ENCODE measurements around the gene TTC3. TPM values are rescaled to one million over a fixed set of nuclear protein-coding genes. Genes with fewer than 3 reads are reported as not detected.

TTC3 gene
- total RNA-seq, 1 experiment from 2014 or later, result 29.0 TPM

DNA sequence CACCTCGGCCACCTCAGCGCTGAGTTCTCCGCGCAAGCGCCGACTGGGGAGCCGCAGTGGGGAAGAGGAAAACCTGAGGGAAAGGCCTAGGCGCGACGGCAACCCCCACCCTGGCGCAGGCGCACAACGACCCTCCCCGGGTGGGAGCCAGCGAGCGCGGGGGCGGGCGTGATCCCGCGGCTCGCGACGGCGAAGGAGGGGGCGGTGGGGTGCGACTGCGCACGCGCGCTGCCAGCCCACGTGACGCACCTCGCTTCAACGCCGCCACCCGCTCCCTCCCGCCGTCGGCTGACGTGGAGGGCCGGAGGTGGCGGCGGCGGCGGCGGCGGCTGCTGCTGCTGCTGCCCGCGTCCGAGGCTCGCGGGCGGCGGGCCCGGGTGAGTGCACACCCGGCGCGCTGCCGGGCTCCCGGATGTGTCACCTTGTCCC is at the start of gene TTC3, which contains the start of gene PIGP (continued):
- TF ChIP-seq, protein P1, sequence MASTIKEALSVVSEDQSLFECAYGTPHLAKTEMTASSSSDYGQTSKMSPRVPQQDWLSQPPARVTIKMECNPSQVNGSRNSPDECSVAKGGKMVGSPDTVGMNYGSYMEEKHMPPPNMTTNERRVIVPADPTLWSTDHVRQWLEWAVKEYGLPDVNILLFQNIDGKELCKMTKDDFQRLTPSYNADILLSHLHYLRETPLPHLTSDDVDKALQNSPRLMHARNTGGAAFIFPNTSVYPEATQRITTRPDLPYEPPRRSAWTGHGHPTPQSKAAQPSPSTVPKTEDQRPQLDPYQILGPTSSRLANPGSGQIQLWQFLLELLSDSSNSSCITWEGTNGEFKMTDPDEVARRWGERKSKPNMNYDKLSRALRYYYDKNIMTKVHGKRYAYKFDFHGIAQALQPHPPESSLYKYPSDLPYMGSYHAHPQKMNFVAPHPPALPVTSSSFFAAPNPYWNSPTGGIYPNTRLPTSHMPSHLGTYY (CRISPR knock-in tag; IDR thresholded peaks at IDR 0.05), result no peak
- TF ChIP-seq MYBL2 (CRISPR knock-in tag; IDR thresholded peaks at IDR 0.05) (no peak), MAX (CRISPR knock-in tag; IDR thresholded peaks at IDR 0.05) (no peak), ATF2 (CRISPR knock-in tag; IDR thresholded peaks at IDR 0.05; ENCODE audit: borderline replicate concordance, low read depth) (no peak), GTF2I (CRISPR knock-in tag; conservative IDR thresholded peaks at IDR 0.05) (no peak), EMX1 (CRISPR knock-in tag; IDR thresholded peaks at IDR 0.05) (no peak), E2F5 (CRISPR knock-in tag; IDR thresholded peaks at IDR 0.05) (peak; percentile 67; the same call in 1 of the 2 replicates), NR1H2 (CRISPR knock-in tag; IDR thresholded peaks at IDR 0.05) (no peak), ZBTB21 (CRISPR knock-in tag; IDR thresholded peaks at IDR 0.05; ENCODE audit: borderline replicate concordance) (no peak), OVOL2 (CRISPR knock-in tag; IDR thresholded peaks at IDR 0.05; ENCODE audit: borderline replicate concordance) (no peak), ZNF396 (CRISPR knock-in tag; IDR thresholded peaks at IDR 0.05; ENCODE audit: borderline replicate concordance) (no peak), ELF4 (CRISPR knock-in tag; IDR thresholded peaks at IDR 0.05; ENCODE audit: low read depth) (no peak), E2F1 (CRISPR knock-in tag; IDR thresholded peaks at IDR 0.05) (no peak), FOXP1 (CRISPR knock-in tag; IDR thresholded peaks at IDR 0.05; ENCODE audit: borderline replicate concordance) (peak; percentile 31), PRRX2 (CRISPR knock-in tag; IDR thresholded peaks at IDR 0.05) (no peak), ATF3 (CRISPR knock-in tag; conservative IDR thresholded peaks at IDR 0.05) (no peak), ATF1 (CRISPR knock-in tag; IDR thresholded peaks at IDR 0.05) (no peak), SOX15 (CRISPR knock-in tag; IDR thresholded peaks at IDR 0.05) (no peak)
- TF ChIP-seq, protein P2, sequence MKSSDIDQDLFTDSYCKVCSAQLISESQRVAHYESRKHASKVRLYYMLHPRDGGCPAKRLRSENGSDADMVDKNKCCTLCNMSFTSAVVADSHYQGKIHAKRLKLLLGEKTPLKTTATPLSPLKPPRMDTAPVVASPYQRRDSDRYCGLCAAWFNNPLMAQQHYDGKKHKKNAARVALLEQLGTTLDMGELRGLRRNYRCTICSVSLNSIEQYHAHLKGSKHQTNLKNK (CRISPR knock-in tag; IDR thresholded peaks at IDR 0.05), result no peak
- TF ChIP-seq, protein P3, sequence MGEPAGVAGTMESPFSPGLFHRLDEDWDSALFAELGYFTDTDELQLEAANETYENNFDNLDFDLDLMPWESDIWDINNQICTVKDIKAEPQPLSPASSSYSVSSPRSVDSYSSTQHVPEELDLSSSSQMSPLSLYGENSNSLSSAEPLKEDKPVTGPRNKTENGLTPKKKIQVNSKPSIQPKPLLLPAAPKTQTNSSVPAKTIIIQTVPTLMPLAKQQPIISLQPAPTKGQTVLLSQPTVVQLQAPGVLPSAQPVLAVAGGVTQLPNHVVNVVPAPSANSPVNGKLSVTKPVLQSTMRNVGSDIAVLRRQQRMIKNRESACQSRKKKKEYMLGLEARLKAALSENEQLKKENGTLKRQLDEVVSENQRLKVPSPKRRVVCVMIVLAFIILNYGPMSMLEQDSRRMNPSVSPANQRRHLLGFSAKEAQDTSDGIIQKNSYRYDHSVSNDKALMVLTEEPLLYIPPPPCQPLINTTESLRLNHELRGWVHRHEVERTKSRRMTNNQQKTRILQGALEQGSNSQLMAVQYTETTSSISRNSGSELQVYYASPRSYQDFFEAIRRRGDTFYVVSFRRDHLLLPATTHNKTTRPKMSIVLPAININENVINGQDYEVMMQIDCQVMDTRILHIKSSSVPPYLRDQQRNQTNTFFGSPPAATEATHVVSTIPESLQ (CRISPR knock-in tag; IDR thresholded peaks at IDR 0.05), result no peak
- TF ChIP-seq, protein P4, sequence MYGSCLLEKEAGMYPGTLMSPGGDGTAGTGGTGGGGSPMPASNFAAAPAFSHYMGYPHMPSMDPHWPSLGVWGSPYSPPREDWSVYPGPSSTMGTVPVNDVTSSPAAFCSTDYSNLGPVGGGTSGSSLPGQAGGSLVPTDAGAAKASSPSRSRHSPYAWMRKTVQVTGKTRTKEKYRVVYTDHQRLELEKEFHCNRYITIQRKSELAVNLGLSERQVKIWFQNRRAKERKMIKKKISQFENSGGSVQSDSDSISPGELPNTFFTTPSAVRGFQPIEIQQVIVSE (CRISPR knock-in tag; IDR thresholded peaks at IDR 0.05; ENCODE audit: borderline replicate concordance), result no peak
- TF ChIP-seq, protein P5, sequence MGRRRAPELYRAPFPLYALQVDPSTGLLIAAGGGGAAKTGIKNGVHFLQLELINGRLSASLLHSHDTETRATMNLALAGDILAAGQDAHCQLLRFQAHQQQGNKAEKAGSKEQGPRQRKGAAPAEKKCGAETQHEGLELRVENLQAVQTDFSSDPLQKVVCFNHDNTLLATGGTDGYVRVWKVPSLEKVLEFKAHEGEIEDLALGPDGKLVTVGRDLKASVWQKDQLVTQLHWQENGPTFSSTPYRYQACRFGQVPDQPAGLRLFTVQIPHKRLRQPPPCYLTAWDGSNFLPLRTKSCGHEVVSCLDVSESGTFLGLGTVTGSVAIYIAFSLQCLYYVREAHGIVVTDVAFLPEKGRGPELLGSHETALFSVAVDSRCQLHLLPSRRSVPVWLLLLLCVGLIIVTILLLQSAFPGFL (CRISPR knock-in tag; IDR thresholded peaks at IDR 0.05; ENCODE audit: borderline replicate concordance), result no peak
- TF ChIP-seq, protein P6, sequence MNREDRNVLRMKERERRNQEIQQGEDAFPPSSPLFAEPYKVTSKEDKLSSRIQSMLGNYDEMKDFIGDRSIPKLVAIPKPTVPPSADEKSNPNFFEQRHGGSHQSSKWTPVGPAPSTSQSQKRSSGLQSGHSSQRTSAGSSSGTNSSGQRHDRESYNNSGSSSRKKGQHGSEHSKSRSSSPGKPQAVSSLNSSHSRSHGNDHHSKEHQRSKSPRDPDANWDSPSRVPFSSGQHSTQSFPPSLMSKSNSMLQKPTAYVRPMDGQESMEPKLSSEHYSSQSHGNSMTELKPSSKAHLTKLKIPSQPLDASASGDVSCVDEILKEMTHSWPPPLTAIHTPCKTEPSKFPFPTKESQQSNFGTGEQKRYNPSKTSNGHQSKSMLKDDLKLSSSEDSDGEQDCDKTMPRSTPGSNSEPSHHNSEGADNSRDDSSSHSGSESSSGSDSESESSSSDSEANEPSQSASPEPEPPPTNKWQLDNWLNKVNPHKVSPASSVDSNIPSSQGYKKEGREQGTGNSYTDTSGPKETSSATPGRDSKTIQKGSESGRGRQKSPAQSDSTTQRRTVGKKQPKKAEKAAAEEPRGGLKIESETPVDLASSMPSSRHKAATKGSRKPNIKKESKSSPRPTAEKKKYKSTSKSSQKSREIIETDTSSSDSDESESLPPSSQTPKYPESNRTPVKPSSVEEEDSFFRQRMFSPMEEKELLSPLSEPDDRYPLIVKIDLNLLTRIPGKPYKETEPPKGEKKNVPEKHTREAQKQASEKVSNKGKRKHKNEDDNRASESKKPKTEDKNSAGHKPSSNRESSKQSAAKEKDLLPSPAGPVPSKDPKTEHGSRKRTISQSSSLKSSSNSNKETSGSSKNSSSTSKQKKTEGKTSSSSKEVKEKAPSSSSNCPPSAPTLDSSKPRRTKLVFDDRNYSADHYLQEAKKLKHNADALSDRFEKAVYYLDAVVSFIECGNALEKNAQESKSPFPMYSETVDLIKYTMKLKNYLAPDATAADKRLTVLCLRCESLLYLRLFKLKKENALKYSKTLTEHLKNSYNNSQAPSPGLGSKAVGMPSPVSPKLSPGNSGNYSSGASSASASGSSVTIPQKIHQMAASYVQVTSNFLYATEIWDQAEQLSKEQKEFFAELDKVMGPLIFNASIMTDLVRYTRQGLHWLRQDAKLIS (CRISPR knock-in tag; IDR thresholded peaks at IDR 0.05; ENCODE audit: borderline replicate concordance), result no peak
- TF ChIP-seq, protein P7, sequence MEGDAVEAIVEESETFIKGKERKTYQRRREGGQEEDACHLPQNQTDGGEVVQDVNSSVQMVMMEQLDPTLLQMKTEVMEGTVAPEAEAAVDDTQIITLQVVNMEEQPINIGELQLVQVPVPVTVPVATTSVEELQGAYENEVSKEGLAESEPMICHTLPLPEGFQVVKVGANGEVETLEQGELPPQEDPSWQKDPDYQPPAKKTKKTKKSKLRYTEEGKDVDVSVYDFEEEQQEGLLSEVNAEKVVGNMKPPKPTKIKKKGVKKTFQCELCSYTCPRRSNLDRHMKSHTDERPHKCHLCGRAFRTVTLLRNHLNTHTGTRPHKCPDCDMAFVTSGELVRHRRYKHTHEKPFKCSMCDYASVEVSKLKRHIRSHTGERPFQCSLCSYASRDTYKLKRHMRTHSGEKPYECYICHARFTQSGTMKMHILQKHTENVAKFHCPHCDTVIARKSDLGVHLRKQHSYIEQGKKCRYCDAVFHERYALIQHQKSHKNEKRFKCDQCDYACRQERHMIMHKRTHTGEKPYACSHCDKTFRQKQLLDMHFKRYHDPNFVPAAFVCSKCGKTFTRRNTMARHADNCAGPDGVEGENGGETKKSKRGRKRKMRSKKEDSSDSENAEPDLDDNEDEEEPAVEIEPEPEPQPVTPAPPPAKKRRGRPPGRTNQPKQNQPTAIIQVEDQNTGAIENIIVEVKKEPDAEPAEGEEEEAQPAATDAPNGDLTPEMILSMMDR (IDR thresholded peaks at IDR 0.05), result no peak

Data from WTC11 (cell line).